Keratinocyte (primary cell): ENCODE results near the gene KRTAP10-6. TPM values are rescaled to one million over a fixed set of nuclear protein-coding genes. Genes with fewer than 3 reads are reported as not detected.
"Not testable (repeated sequence)": the region's sequence is repeated elsewhere in the genome, so short reads cannot be mapped to it uniquely, and the experiment has no call there.

Source experiments
- DNase-seq: peaks from one replicate; pipeline ENCODE4 v3.0.0-alpha.2; 2011; ENCODE audit warnings: low read depth, missing footprints, low spot score
- FAIRE-seq: peaks from 2 replicates; lab custom pipeline; 2011; peaks lifted over from hg19 to GRCh38; lab: Jason Lieb, UNC
- H2AFZ ChIP-seq: 2 replicates; pipeline ENCODE4 v1.6.0; 2012; ENCODE audit warnings: low read length, control low read depth, inconsistent platforms; ENCODE audit not compliant: control insufficient read depth
- H3K27ac ChIP-seq: 2 replicates; pipeline ENCODE4 v1.5.1; 2011; ENCODE audit warnings: low read length; ENCODE audit not compliant: control insufficient read depth, insufficient read depth
- H3K27me3 ChIP-seq: 3 replicates; pipeline ENCODE4 v1.6.0; 2011; ENCODE audit warnings: low read length; ENCODE audit not compliant: control insufficient read depth, insufficient read depth; ENCODE audit errors: extremely low read depth
- H3K36me3 ChIP-seq, 2 experiments: 2 replicates in 1 of 2; 3 replicates in 1 of 2; pipeline ENCODE4 v1.5.1; 2011; ENCODE audit warnings: low read length in 2 of 2, mild to moderate bottlenecking in 1 of 2; ENCODE audit not compliant: control insufficient read depth in 2 of 2, insufficient read depth in 2 of 2; ENCODE audit errors: extremely low read depth in 1 of 2
- H3K4me1 ChIP-seq: 3 replicates; pipeline ENCODE4 v1.5.1; 2011; ENCODE audit warnings: low read length; ENCODE audit not compliant: control insufficient read depth, insufficient read depth; ENCODE audit errors: extremely low read depth
- H3K4me2 ChIP-seq: 3 replicates; pipeline ENCODE4 v1.6.0; 2011; ENCODE audit warnings: low read depth, low read length; ENCODE audit not compliant: control insufficient read depth, insufficient read depth; ENCODE audit errors: extremely low read depth
- H3K4me3 ChIP-seq, 3 experiments: fragments of 200-600 bp in 1 of 3; sonication (generic) in 1 of 3; 2 replicates in 2 of 3; 3 replicates in 1 of 3; pipeline ENCODE4 v1.5.1; 2011 to 2016; ENCODE audit warnings: low read length in 3 of 3, mild to moderate bottlenecking in 3 of 3, control low read depth in 2 of 3, inconsistent platforms in 1 of 3, low read depth in 1 of 3, mixed read lengths in 1 of 3, mixed run types in 1 of 3, moderate library complexity in 1 of 3; ENCODE audit not compliant: control insufficient read depth in 2 of 3, insufficient read depth in 2 of 3; ENCODE audit errors: extremely low read depth in 1 of 3
- H3K79me2 ChIP-seq: 2 replicates; pipeline ENCODE4 v1.6.0; 2012; ENCODE audit warnings: low read length; ENCODE audit not compliant: control insufficient read depth, insufficient read depth
- H3K9ac ChIP-seq: 3 replicates; pipeline ENCODE4 v1.6.0; 2011; ENCODE audit warnings: low read length; ENCODE audit not compliant: control insufficient read depth, insufficient read depth; ENCODE audit errors: extremely low read depth
- H3K9me1 ChIP-seq: 3 replicates; pipeline ENCODE4 v1.6.0; 2011; ENCODE audit warnings: low read length; ENCODE audit not compliant: control insufficient read depth, insufficient read depth; ENCODE audit errors: extremely low read depth
- H3K9me3 ChIP-seq: 2 replicates; pipeline ENCODE4 v1.5.1; 2012; ENCODE audit warnings: low read depth, low read length; ENCODE audit not compliant: control insufficient read depth
- H4K20me1 ChIP-seq: 3 replicates; pipeline ENCODE4 v1.6.0; 2011; ENCODE audit warnings: low read length; ENCODE audit not compliant: control insufficient read depth, insufficient read depth; ENCODE audit errors: extremely low read depth
- EZH2 ChIP-seq: IDR thresholded peaks from one replicate; pipeline ENCODE4 v1.6.1; 2012; ENCODE audit warnings: inconsistent platforms, mild to moderate bottlenecking, low read length, moderate library complexity
- dilution Hi-C: fragments of 300-500 bp; cut with MboI; formaldehyde crosslinking; loops from one replicate; pipeline ENCODE4 v1.7.0; 2020; ENCODE audit warnings: low sequenced_read_pairs; ENCODE audit not compliant: extremely low pct_ligation_motif_present
- polyA plus RNA-seq, 5 experiments: library from polyadenylated mRNA; depleted of rRNA in 3 of 5; stranded (reverse) in 3 of 5; stranded (forward) in 1 of 5; unstranded in 1 of 5; fragments of >200 nt; gene quantifications; 1 replicate in 1 of 5; 2 replicates in 3 of 5; 3 replicates in 1 of 5; pipeline versions ENCODE4 v1.2.1 to v1.2.3, GENCODE V29; 2011 to 2012; ENCODE audit warnings: missing spikeins in 2 of 5, low read depth in 1 of 5, low replicate concordance in 1 of 5
- TF ChIP-seq, protein P1 (sequence below), 3 experiments: IDR thresholded peaks in 1 of 3; conservative IDR thresholded peaks in 1 of 3; optimal IDR thresholded peaks in 1 of 3; 2 replicates in 2 of 3; 3 replicates in 1 of 3; pipeline versions ENCODE3 to v1.5.1; 2011; ENCODE audit warnings: low read length in 3 of 3, mild to moderate bottlenecking in 3 of 3, moderate library complexity in 2 of 3, control low read depth in 1 of 3, inconsistent platforms in 1 of 3; ENCODE audit not compliant: insufficient read depth in 2 of 3; ENCODE audit errors: extremely low read depth in 1 of 3

KRTAP10-6 gene
- polyA plus RNA-seq, 1 donor (not counting 4 experiments of a cell fraction or from before 2014, with no cell fraction given) = not detected

DNA sequence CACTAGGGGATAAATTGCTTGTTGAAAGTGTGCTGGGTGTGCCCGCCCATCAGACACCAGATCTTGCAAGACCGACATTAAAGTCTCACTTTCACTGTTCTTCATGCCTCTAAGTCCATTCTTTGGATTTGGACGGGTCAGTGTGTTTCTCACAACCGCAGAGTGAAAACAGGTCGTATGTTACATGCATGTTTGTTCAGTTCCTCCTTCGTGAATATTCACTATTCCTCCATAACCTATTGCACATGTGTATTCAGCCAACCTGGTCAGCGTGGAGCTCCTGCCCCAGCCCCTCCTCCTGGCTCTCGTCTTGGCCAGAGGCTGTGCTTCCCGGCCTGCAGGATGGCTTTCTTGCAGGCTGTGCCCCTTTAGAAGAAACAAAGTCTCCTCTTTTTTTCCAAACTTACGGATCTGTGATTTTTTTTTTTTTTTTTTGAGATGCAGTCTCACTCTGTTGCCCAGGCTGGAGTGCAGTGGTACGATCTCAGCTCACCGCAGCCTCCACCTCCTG, 2.2 kb upstream of the KRTAP10-6 start:
- peaks cover 7% of the 10 kb centered on the region for H3K4me1 ChIP-seq
- no peak overlapping the region for H3K27ac ChIP-seq
- no peak for FAIRE-seq
- H3K27me3 ChIP-seq = no peaks in the 10 kb centered on the region
- no peak overlapping the region for H3K9ac ChIP-seq
- H2AFZ ChIP-seq = no peak overlapping the region
- H4K20me1 ChIP-seq = no peaks in the 10 kb centered on the region
- no peaks in the 10 kb centered on the region for H3K79me2 ChIP-seq
- H3K36me3 ChIP-seq = no peaks in the 10 kb centered on the region
- H3K9me3 ChIP-seq = no peaks in the 10 kb centered on the region
- no peak for DNase-seq
- H3K4me3 ChIP-seq = no peak overlapping the region
- no peak for TF ChIP-seq EZH2
- TF ChIP-seq, protein P1, sequence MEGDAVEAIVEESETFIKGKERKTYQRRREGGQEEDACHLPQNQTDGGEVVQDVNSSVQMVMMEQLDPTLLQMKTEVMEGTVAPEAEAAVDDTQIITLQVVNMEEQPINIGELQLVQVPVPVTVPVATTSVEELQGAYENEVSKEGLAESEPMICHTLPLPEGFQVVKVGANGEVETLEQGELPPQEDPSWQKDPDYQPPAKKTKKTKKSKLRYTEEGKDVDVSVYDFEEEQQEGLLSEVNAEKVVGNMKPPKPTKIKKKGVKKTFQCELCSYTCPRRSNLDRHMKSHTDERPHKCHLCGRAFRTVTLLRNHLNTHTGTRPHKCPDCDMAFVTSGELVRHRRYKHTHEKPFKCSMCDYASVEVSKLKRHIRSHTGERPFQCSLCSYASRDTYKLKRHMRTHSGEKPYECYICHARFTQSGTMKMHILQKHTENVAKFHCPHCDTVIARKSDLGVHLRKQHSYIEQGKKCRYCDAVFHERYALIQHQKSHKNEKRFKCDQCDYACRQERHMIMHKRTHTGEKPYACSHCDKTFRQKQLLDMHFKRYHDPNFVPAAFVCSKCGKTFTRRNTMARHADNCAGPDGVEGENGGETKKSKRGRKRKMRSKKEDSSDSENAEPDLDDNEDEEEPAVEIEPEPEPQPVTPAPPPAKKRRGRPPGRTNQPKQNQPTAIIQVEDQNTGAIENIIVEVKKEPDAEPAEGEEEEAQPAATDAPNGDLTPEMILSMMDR (optimal IDR thresholded peaks at IDR 0.05 in 1 of 3, IDR thresholded peaks at IDR 0.05 in 1 of 3, conservative IDR thresholded peaks at IDR 0.05 in 1 of 3; ENCODE audit: extremely low read depth in 1 of 3, insufficient read depth in 2 of 3, low read length in 3 of 3) = no peak
- dilution Hi-C loops = no loop called here
- no peaks in the 10 kb centered on the region for H3K9me1 ChIP-seq
- no peak overlapping the region for H3K4me2 ChIP-seq

DNA sequence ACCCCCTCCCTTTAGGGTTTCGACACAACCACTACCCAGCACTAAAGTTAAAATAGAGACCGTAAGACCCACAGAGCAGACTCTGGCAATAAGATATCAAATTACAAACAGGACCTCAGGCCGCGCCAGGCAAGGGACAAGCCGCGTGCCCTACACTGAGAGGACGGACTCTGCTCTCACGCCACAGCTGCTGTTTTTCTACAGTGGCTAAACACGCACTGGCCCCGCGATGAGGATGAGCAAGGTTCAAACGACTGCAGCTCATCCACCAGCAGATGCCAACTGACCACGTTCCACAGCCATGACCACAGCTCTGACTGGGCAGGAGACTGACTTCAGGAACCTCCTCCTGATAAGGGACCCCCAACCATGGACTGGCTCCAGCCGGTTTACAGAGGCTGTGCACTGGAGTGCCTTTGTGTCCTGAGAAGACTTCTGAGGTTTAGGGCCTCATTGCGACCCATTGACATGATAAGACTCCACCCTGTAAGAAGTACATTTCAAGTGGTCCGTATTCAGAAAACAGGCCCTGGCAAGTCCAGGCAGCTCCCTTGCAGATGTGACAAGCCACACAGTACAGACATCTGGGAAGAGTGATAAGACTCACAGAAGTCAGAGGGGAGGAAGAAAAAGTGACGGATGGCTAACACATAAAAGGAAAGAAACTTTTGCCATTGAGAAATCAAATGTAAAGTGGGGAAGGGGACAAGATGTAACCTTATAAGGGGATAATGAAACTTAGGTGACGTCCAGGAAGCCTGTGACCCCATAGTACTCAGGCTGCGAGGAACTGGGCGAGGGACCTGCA, 1.5 kb upstream of the KRTAP10-6 start:
- no peaks in the 10 kb centered on the region for H3K79me2 ChIP-seq
- TF ChIP-seq, protein P1 (optimal IDR thresholded peaks at IDR 0.05 in 1 of 3, IDR thresholded peaks at IDR 0.05 in 1 of 3, conservative IDR thresholded peaks at IDR 0.05 in 1 of 3; ENCODE audit: extremely low read depth in 1 of 3, insufficient read depth in 2 of 3, low read length in 3 of 3) = no peak
- TF ChIP-seq EZH2 = no peak
- no peak overlapping the region for H3K9ac ChIP-seq
- H3K9me1 ChIP-seq = no peaks in the 10 kb centered on the region
- dilution Hi-C loops = no loop called here
- H3K4me2 ChIP-seq = no peak overlapping the region
- peaks cover 7% of the 10 kb centered on the region for H3K4me1 ChIP-seq
- H2AFZ ChIP-seq = no peak overlapping the region
- no peaks in the 10 kb centered on the region for H4K20me1 ChIP-seq
- H3K27me3 ChIP-seq = no peaks in the 10 kb centered on the region
- H3K36me3 ChIP-seq = no peaks in the 10 kb centered on the region
- no peaks in the 10 kb centered on the region for H3K9me3 ChIP-seq
- FAIRE-seq (no peak), DNase-seq (no peak)
- H3K4me3 ChIP-seq = no peak overlapping the region
- no peak overlapping the region for H3K27ac ChIP-seq

DNA sequence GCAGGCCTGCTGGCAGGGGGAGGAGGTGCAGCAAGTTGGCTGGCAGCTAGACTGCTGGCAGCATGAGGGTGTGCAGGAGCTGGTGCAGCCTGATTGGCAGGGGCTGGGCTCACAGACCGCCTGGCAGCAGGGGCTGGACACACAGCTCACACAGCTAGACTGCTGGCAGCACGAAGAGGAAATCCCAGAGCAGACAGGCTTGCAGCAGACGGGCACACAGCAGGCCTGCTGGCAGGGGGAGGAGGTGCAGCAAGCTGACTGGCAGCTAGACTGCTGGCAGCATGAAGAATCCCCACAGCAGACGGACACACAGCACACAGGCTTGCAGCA, 539 bp downstream of the KRTAP10-6 start:
- H3K4me1 ChIP-seq, H2AFZ ChIP-seq, FAIRE-seq, H3K36me3 ChIP-seq, H3K27ac ChIP-seq, H3K9me1 ChIP-seq, H3K9me3 ChIP-seq, H3K79me2 ChIP-seq, H4K20me1 ChIP-seq, H3K27me3 ChIP-seq, dilution Hi-C loops, DNase-seq, H3K9ac ChIP-seq, H3K4me3 ChIP-seq, H3K4me2 ChIP-seq: not testable (repeated sequence)
